ENCODE results near the gene NIPA2. TPM values are rescaled to one million over a fixed set of nuclear protein-coding genes. Genes with fewer than 3 reads are reported as not detected.

The NIPA2 gene
- total RNA-seq, 1 experiment from 2014 or later, result 96.1 TPM

- DNase-seq (ENCODE audit: low spot score), result no peak
These were observed 705 bp downstream of the NIPA2 start for GRCh38 chr15:22839046-22839695.

- DNase-seq (ENCODE audit: low spot score), result no peak
These were observed 6.2 kb downstream of the NIPA2 start for GRCh38 chr15:22844421-22845288.

GRCh38 chr15:22845289-22845900 lies 6.9 kb downstream of the NIPA2 start:
- no peak for DNase-seq (ENCODE audit: low spot score)

- no peak for DNase-seq (ENCODE audit: low spot score)
These were observed 7.6 kb downstream of the NIPA2 start for GRCh38 chr15:22846073-22846472.

GRCh38 chr15:22850055-22850454 lies 11.6 kb downstream of the NIPA2 start:
- DNase-seq (ENCODE audit: low spot score), result no peak

- DNase-seq (ENCODE audit: low spot score), result no peak
These were observed 13.0 kb downstream of the NIPA2 start for GRCh38 chr15:22851513-22851912.

- DNase-seq (ENCODE audit: low spot score), result no peak
These were observed 17.3 kb downstream of the NIPA2 start for GRCh38 chr15:22855791-22856190.

GRCh38 chr15:22856659-22857058 lies 18.2 kb downstream of the NIPA2 start:
- no peak for DNase-seq (ENCODE audit: low spot score)

GRCh38 chr15:22861161-22861560 lies 22.7 kb downstream of the NIPA2 start:
- no peak for DNase-seq (ENCODE audit: low spot score)

GRCh38 chr15:22863356-22863755 lies 24.9 kb downstream of the NIPA2 start:
- DNase-seq (ENCODE audit: low spot score), result no peak

- peak; percentile 32 for DNase-seq (ENCODE audit: low spot score)
These were observed 27.6 kb downstream of the NIPA2 start for GRCh38 chr15:22866079-22866478.

GRCh38 chr15:22867886-22868285 lies 29.4 kb downstream of the NIPA2 start:
- no peak for DNase-seq (ENCODE audit: low spot score)

- DNase-seq (ENCODE audit: low spot score), result no peak
These were observed 30.0 kb downstream of the NIPA2 start for GRCh38 chr15:22868495-22868894.

GRCh38 chr15:22868928-22869327 lies 30.5 kb downstream of the NIPA2 start:
- no peak for DNase-seq (ENCODE audit: low spot score)

GRCh38 chr15:22869856-22870255 lies 31.4 kb downstream of the NIPA2 start:
- DNase-seq (ENCODE audit: low spot score), result no peak

- no peak for DNase-seq (ENCODE audit: low spot score)
These were observed 32.4 kb downstream of the NIPA2 start for GRCh38 chr15:22870865-22871264.

GRCh38 chr15:22871481-22872086 lies 33.1 kb downstream of the NIPA2 start:
- no peak for DNase-seq (ENCODE audit: low spot score)

- DNase-seq (ENCODE audit: low spot score), result peak; percentile 73
These were observed 34.7 kb downstream of the NIPA2 start for GRCh38 chr15:22872936-22873701.

GRCh38 chr15:22873841-22874240 lies 35.4 kb downstream of the NIPA2 start:
- DNase-seq (ENCODE audit: low spot score), result no peak

GRCh38 chr15:22874256-22874655 lies 35.8 kb downstream of the NIPA2 start:
- no peak for DNase-seq (ENCODE audit: low spot score)

GRCh38 chr15:22874966-22875365 lies 36.5 kb downstream of the NIPA2 start:
- no peak for DNase-seq (ENCODE audit: low spot score)

- DNase-seq (ENCODE audit: low spot score), result no peak
These were observed 38.7 kb downstream of the NIPA2 start for GRCh38 chr15:22877117-22877516.
